NCI-H2196 treated with DMSO at 0.1 percent for 48 hours (cell line): ENCODE data around the gene GDPD1.
"Not testable (repeated sequence)": the region's sequence is repeated elsewhere in the genome, so short reads cannot be mapped to it uniquely, and the experiment has no call there.

Experiments used
- DNase-seq: peaks from one replicate; lab custom pipeline; 2025; ENCODE audit not compliant: unreplicated experiment; lab: John Stamatoyannopoulos, UW

The GDPD1 gene

GRCh38 chr17:59220328-59221158, at the start of gene GDPD1:
GDPD1 (plus strand) TSS chr17:59220511; CDS start chr17:59220610, 99 bp downstream.
- DNase-seq = peak; percentile 89

- no peak for DNase-seq
These were observed 47.8 kb upstream of the GDPD1 start for GRCh38 chr17:59172436-59173004.

GRCh38 chr17:59174671-59175070, 45.6 kb upstream of the GDPD1 start:
- no peak for DNase-seq

- no peak for DNase-seq
These were observed 45.2 kb upstream of the GDPD1 start for GRCh38 chr17:59175076-59175475.

- no peak for DNase-seq
These were observed 41.9 kb upstream of the GDPD1 start for GRCh38 chr17:59178266-59178985.

- DNase-seq = not testable (repeated sequence)
These were observed 40.7 kb upstream of the GDPD1 start for GRCh38 chr17:59179601-59180000.

- DNase-seq = no peak
These were observed 39.7 kb upstream of the GDPD1 start for GRCh38 chr17:59180626-59181025.

GRCh38 chr17:59181481-59181880, 38.8 kb upstream of the GDPD1 start:
- no peak for DNase-seq

- no peak for DNase-seq
These were observed 34.3 kb upstream of the GDPD1 start for GRCh38 chr17:59185997-59186396.

- no peak for DNase-seq
These were observed 33.5 kb upstream of the GDPD1 start for GRCh38 chr17:59186850-59187249.

- no peak for DNase-seq
These were observed 29.5 kb upstream of the GDPD1 start for GRCh38 chr17:59190806-59191205.

GRCh38 chr17:59193336-59193862, 26.9 kb upstream of the GDPD1 start:
- no peak for DNase-seq

GRCh38 chr17:59199398-59199797, 20.9 kb upstream of the GDPD1 start:
- DNase-seq = no peak

- DNase-seq = no peak
These were observed 18.0 kb upstream of the GDPD1 start for GRCh38 chr17:59202320-59202719.

- no peak for DNase-seq
These were observed 941 bp upstream of the GDPD1 start for GRCh38 chr17:59219370-59219769.

GRCh38 chr17:59219992-59220327, 351 bp upstream of the GDPD1 start:
- DNase-seq = no peak

GRCh38 chr17:59221159-59221847, 992 bp downstream of the GDPD1 start:
- no peak for DNase-seq

- DNase-seq = no peak
These were observed 3.5 kb downstream of the GDPD1 start for GRCh38 chr17:59223813-59224212.

- not testable (repeated sequence) for DNase-seq
These were observed 8.3 kb downstream of the GDPD1 start for GRCh38 chr17:59228588-59228987.

- DNase-seq = no peak
These were observed 10.5 kb downstream of the GDPD1 start for GRCh38 chr17:59230764-59231163.

GRCh38 chr17:59234631-59235030, 14.3 kb downstream of the GDPD1 start:
- no peak for DNase-seq
